Measurements from ENCODE around the gene SLC40A1. TPM values are rescaled to one million over a fixed set of nuclear protein-coding genes. Genes with fewer than 3 reads are reported as not detected.

Gene SLC40A1
- total and polyA plus RNA-seq, 2 donors (not counting 3 experiments of a cell fraction or from before 2014, with no cell fraction given) = 8.5 to 15.1 TPM

DNA sequence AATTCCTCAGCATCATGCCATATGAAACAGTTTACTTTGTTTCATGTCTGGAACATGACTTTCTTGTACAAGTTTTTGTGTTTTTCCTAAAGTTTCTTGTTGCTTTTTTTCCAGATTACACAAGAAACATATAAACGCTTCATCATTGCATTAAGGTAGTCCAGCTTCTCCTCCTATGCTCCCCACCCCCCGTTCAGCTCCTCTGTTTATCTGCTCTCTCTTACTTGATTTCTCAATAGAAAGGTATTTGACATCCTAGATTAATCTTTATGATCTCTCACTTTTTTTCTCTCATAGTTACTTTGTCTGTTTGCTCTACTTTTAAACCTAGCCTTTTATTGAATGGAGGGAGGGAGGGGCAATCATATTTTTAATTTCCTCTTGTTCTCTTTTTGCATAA, 25.4 kb downstream of the SLC40A1 start:
- Histone ChIP-seq H3K27ac (ENCODE audit: insufficient read depth, low read depth, low read length) (no peak overlapping the region), H2AFZ (ENCODE audit: low read depth, low read length) (no peak overlapping the region), H3K9me3 (replicated peaks; ENCODE audit: control insufficient read depth, insufficient read depth, low read length) (no peaks in the 10 kb centered on the region), H4K20me1 (replicated peaks; ENCODE audit: control insufficient read depth, extremely low read depth, insufficient read depth, low read length) (no peaks in the 10 kb centered on the region), H3K4me1 (ENCODE audit: control insufficient read depth, extremely low read depth, insufficient read depth, low read length) (peaks cover 9% of the 10 kb centered on the region), H3K27me3 (ENCODE audit: control insufficient read depth in 2 of 2, insufficient read depth in 2 of 2, low read length in 2 of 2) (no peaks in the 10 kb centered on the region), H3K79me2 (ENCODE audit: control insufficient read depth, insufficient read depth, low read length) (no peaks in the 10 kb centered on the region), H3K36me3 (ENCODE audit: control insufficient read depth in 2 of 2, extremely low read depth in 1 of 2, insufficient read depth in 2 of 2, low read length in 2 of 2) (no peaks in the 10 kb centered on the region), H3K9me1 (replicated peaks; ENCODE audit: control insufficient read depth, extremely low read depth, insufficient read depth, low read length) (no peaks in the 10 kb centered on the region), H3K4me2 (ENCODE audit: insufficient read depth, low read length) (no peak overlapping the region), H3K9ac (replicated peaks; ENCODE audit: extremely low read depth, insufficient read depth, low read length) (no peak overlapping the region), H3K4me3 (replicated peaks in 1 of 3; ENCODE audit: insufficient read depth in 1 of 3, low read depth in 1 of 3, low read length in 3 of 3) (no peak overlapping the region)
- DNase-seq (ENCODE audit: low read depth, low spot score) (no peak), FAIRE-seq (no peak)
- intact Hi-C loops (cut with micrococcal nuclease) (no loop called here), dilution Hi-C loops (cut with MboI; ENCODE audit: extremely low pct_ligation_motif_present, low sequenced_read_pairs) (no loop called here)
- BruUV-seq (replicated peaks) = no TSS peak
- ChIA-PET CTCF (no interaction called here), POLR2A (no interaction called here)
- TF ChIP-seq POLR2A (IDR thresholded peaks at IDR 0.05; ENCODE audit: low read depth, low read length) = no peak
- TF ChIP-seq, protein P1, sequence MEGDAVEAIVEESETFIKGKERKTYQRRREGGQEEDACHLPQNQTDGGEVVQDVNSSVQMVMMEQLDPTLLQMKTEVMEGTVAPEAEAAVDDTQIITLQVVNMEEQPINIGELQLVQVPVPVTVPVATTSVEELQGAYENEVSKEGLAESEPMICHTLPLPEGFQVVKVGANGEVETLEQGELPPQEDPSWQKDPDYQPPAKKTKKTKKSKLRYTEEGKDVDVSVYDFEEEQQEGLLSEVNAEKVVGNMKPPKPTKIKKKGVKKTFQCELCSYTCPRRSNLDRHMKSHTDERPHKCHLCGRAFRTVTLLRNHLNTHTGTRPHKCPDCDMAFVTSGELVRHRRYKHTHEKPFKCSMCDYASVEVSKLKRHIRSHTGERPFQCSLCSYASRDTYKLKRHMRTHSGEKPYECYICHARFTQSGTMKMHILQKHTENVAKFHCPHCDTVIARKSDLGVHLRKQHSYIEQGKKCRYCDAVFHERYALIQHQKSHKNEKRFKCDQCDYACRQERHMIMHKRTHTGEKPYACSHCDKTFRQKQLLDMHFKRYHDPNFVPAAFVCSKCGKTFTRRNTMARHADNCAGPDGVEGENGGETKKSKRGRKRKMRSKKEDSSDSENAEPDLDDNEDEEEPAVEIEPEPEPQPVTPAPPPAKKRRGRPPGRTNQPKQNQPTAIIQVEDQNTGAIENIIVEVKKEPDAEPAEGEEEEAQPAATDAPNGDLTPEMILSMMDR (IDR thresholded peaks at IDR 0.05; ENCODE audit: extremely low read depth in 1 of 2, insufficient read depth in 1 of 2, low read depth in 1 of 2, low read length in 2 of 2) = no peak
- TF ChIP-seq MYC (IDR thresholded peaks at IDR 0.05; ENCODE audit: low read depth, low read length) = no peak
- TF ChIP-seq, protein P2, sequence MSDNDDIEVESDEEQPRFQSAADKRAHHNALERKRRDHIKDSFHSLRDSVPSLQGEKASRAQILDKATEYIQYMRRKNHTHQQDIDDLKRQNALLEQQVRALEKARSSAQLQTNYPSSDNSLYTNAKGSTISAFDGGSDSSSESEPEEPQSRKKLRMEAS (IDR thresholded peaks at IDR 0.05; ENCODE audit: insufficient read depth, insufficient read length) = no peak
- no peak for TF ChIP-seq JUN (IDR thresholded peaks at IDR 0.05; ENCODE audit: borderline replicate concordance, insufficient read depth, insufficient read length, low read depth)
- TF ChIP-seq GATA2 (IDR thresholded peaks at IDR 0.05; ENCODE audit: insufficient read depth, insufficient read length, low read depth, low read length) = no peak
- no peak for TF ChIP-seq FOS (IDR thresholded peaks at IDR 0.05; ENCODE audit: borderline replicate concordance, insufficient read depth, low read length)
- no peak for TF ChIP-seq POLR2AphosphoS5 (IDR thresholded peaks at IDR 0.05; ENCODE audit: insufficient read depth, low read depth, low read length)
- TF ChIP-seq EZH2 (IDR thresholded peaks at IDR 0.05; ENCODE audit: borderline replicate concordance, low read depth, low read length, severe bottlenecking) = no peak
